Pancreas (tissue), 10 donors: ENCODE measurements around the gene A2M. TPM values are rescaled to one million over a fixed set of nuclear protein-coding genes. Genes with fewer than 3 reads are reported as not detected.

Source experiments
- ATAC-seq, 4 donors: fragments of 200-7000 bp; cut with Tn5 transposase; one replicate each; pipeline versions ENCODE4 v1.8.0 to v1.9.1; 2020; ENCODE audit warnings: mild to moderate bottlenecking in 4 of 4, moderate library complexity in 4 of 4
- DNase-seq, 6 donors: peaks; one replicate each; pipeline ENCODE4 v3.0.0-alpha.2; 2020
- FAIRE-seq: peaks from 2 replicates; lab custom pipeline; 2012; peaks lifted over from hg19 to GRCh38; lab: Jason Lieb, UNC
- H3K27ac ChIP-seq, 4 donors: fragments of 200-600 bp; sonication (generic); 1 replicate in 3 of 4; 2 replicates in 1 of 4; pipeline versions ENCODE4 v1.5.0 to v1.8.0; 2020
- H3K27me3 ChIP-seq, 4 donors: fragments of 200-600 bp; one replicate each; pipeline ENCODE4 v1.8.0; 2021
- H3K36me3 ChIP-seq, 3 donors: fragments of 200-600 bp; sonication (generic) in 1 of 3; one replicate each; pipeline versions ENCODE4 v1.5.0 to v1.8.0; 2020 to 2021
- H3K4me1 ChIP-seq, 3 donors: fragments of 200-600 bp; one replicate each; pipeline ENCODE4 v1.8.0; 2021
- H3K4me3 ChIP-seq, 4 donors: fragments of 200-600 bp; sonication (generic) in 2 of 4; one replicate each; pipeline versions ENCODE4 v1.5.0 to v1.8.0; 2020 to 2021
- H3K9me3 ChIP-seq, 4 donors: fragments of 200-600 bp; one replicate each; pipeline ENCODE4 v1.8.0; 2021
- WGBS, 2 donors: extraction: QIAGEN DNeasy Blood & Tissue Kit; methylation state at CpG; one replicate each; pipeline ENCODE4 v1.1.7; 2013; 5-methylcytosine and 5-hydroxymethylcytosine counted together
- intact Hi-C, 3 donors: fragments of 100-400 bp; cut with DNase I; formaldehyde crosslinking; loops; one replicate each; pipeline versions ENCODE4 v1.11.1 to v1.14.2; 2022
- polyA plus RNA-seq, 2 donors: library from polyadenylated mRNA; stranded (reverse); fragments of 200-250 nt; gene quantifications; one replicate each; pipeline ENCODE4 v1.2.3, GENCODE V29; 2013
- total RNA-seq, 6 donors: library from RNA; stranded (reverse); fragmentation: NEBNext Ultra II Directional in 4 of 6; extraction: Animal tissue kit (Norgen Biotek cat#: 25700) in 4 of 6; gene quantifications; one replicate each; pipeline versions ENCODE4 v1.2.1 to v1.2.4, GENCODE V29; 2021 to 2023
- TF ChIP-seq, protein P1 (sequence below), 4 donors: fragments of 200-600 bp; sonication (generic) in 3 of 4; IDR thresholded peaks; one replicate each; pipeline versions ENCODE4 v1.5.0 to v1.8.0; 2021; ENCODE audit warnings: antibody characterized with exemption in 4 of 4
- donor health status: healthy with polysubstance abuse.
- donor health status: DM: no; HTN: no; CAD: no; lungs with moderate emphysema.
- donor health status: DM: no; HTN: no; CAD: no.
- donor health status: control.
- donor health status: control.
- donor health status: Bipolar disorder and iron deficiency.
- donor health status: DM: yes; HTN: yes; CAD: no.
- donor health status: DM: no; HTN: no; CAD: no.
- donor health status: DM: no; HTN: no; CAD: no.
- donor health status: DM: yes; HTN: yes; CAD: no.

A2M gene
- total and polyA plus RNA-seq, 8 donors, result 22.8 to 275 (median 62.4) TPM

DNA sequence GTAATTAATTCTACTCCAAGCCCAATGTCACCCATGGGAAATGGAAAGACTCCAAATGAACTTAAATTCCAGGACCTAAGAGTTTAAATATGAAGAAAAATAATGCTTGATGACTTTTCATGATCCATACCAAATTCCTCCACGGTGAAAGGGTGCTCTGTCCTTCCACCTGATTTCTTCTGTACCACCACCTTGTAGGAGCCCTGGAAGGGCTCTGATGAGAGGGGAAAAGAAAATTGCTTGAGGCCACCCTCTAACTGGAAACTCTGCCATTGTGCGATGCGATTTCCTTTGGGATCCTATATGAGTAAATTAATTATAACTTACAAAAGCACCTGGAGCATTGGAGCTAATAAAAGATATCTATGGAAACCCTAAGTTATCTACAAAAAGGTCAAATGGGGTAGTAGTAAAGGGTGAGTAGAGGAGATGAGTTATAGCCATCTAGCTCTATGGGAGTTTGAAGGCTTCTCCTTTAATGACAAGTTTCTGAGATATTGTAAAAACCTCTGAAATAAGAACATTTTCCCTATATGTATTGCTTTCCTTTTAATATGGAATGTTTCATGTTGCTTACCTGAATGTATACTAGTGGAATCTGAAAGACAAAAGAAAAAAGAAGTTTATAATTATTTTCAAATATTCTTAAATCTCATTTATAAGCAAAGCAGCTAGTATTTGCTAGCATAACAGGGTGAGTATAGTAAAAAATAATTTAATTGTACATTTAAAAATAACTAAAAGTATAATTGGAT, 5.8 kb downstream of the A2M start:
- Histone ChIP-seq H3K27ac (no peak overlapping the region), H3K36me3 (no peaks in the 10 kb centered on the region), H3K4me1 (no peaks in the 10 kb centered on the region), H3K4me3 (no peak overlapping the region), H3K27me3 (no peaks in the 10 kb centered on the region), H3K9me3 (no peaks in the 10 kb centered on the region)
- no peak for FAIRE-seq
- DNase-seq, result no peak
- whole genome bisulfite sequencing, 2 donors, result 93% methylated on average over 3 of the region's 3 CpGs
- no peak for ATAC-seq
- TF ChIP-seq, protein P1, sequence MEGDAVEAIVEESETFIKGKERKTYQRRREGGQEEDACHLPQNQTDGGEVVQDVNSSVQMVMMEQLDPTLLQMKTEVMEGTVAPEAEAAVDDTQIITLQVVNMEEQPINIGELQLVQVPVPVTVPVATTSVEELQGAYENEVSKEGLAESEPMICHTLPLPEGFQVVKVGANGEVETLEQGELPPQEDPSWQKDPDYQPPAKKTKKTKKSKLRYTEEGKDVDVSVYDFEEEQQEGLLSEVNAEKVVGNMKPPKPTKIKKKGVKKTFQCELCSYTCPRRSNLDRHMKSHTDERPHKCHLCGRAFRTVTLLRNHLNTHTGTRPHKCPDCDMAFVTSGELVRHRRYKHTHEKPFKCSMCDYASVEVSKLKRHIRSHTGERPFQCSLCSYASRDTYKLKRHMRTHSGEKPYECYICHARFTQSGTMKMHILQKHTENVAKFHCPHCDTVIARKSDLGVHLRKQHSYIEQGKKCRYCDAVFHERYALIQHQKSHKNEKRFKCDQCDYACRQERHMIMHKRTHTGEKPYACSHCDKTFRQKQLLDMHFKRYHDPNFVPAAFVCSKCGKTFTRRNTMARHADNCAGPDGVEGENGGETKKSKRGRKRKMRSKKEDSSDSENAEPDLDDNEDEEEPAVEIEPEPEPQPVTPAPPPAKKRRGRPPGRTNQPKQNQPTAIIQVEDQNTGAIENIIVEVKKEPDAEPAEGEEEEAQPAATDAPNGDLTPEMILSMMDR (IDR thresholded peaks at IDR 0.05), result no peak
- intact Hi-C loops, result no loop called here

DNA sequence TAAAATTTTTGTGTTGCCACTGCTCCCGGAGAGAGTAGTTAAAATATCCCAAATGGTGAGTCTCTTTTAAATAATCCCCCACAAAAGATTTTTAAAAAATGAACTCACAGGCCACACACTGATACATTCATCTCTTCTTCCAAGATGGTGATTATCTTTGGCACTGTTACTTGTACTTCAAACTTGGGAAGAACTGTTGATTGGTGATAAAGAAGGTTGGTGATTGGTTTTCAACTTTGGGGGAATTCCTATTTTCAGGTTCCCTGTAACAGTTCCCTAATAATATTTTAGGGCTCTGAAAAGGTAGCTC, 6.6 kb downstream of the A2M start:
- no peaks in the 10 kb centered on the region for H3K4me1 ChIP-seq
- 75 to 91% methylated on average over 1 of the region's 1 CpG for WGBS, 2 donors
- H3K36me3 ChIP-seq, result no peaks in the 10 kb centered on the region
- H3K27me3 ChIP-seq, result no peaks in the 10 kb centered on the region
- TF ChIP-seq, protein P1 (IDR thresholded peaks at IDR 0.05), result no peak
- no peak for ATAC-seq
- H3K4me3 ChIP-seq, result no peak overlapping the region
- H3K27ac ChIP-seq, result no peak overlapping the region
- intact Hi-C loops, result no loop called here
- no peaks in the 10 kb centered on the region for H3K9me3 ChIP-seq
- no peak for DNase-seq
- no peak for FAIRE-seq

DNA sequence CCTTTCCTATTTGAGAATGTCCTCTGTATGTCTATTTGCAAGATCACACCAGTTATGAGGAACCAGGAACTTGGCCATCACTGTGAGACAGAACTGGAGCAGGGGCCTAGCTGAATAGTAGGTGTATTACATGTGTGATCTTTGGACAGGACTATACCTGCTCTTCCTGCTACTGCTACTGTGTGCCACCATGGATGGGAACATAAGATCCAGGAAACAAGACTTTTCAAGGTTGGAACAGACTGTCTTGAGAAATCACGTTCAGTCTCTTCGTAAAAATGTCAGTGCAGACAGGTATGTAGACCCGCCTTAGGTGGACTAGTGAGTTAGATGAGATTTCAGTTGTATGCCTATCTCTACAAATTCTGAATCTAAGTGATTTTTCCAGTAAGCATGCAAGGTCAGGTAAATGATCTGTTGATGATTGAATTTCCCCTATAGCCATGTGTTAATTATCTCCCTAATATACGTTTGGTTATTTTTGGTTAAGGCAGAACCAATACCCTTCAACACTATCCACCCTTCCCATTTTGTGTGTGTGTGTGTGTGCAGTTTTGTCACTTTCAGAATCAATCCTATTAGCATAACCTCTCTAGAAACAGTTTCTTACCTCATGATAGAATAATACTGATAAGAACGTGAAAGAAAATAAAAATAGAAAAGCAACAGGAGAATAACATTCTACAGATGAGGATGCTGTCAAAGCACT, 7.1 kb downstream of the A2M start:
- 73 to 81% methylated on average over 5 of the region's 5 CpGs for WGBS, 2 donors
- ATAC-seq (no peak), FAIRE-seq (no peak), DNase-seq (no peak)
- Histone ChIP-seq H3K4me1 (no peaks in the 10 kb centered on the region), H3K4me3 (no peak overlapping the region), H3K9me3 (no peaks in the 10 kb centered on the region), H3K27me3 (no peaks in the 10 kb centered on the region), H3K36me3 (no peaks in the 10 kb centered on the region), H3K27ac (no peak overlapping the region)
- intact Hi-C loops, result no loop called here
- TF ChIP-seq, protein P1 (IDR thresholded peaks at IDR 0.05), result no peak

DNA sequence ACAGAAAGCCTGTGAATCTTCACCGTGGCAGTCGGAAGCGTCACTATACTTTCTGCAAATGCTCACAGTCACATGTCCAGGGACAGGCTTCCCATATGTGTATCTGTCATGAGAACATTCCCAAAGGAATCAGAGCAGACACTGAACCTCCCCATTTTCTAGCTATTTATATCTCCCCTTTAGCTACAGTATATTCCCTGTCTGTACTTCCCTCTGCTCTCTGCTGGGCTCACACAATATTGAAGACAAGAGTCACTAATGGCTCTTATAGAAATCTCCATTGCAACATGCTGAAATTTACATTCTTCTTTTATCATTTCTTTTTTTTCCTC, 8.2 kb downstream of the A2M start:
- DNase-seq, result no peak
- intact Hi-C loops, result no loop called here
- no peak overlapping the region for H3K27ac ChIP-seq
- no peaks in the 10 kb centered on the region for H3K36me3 ChIP-seq
- no peak for ATAC-seq
- 88 to 95% methylated on average over 3 of the region's 3 CpGs for WGBS, 2 donors
- no peaks in the 10 kb centered on the region for H3K27me3 ChIP-seq
- H3K4me1 ChIP-seq, result no peaks in the 10 kb centered on the region
- FAIRE-seq, result no peak
- no peaks in the 10 kb centered on the region for H3K9me3 ChIP-seq
- TF ChIP-seq, protein P1 (IDR thresholded peaks at IDR 0.05), result no peak
- no peak overlapping the region for H3K4me3 ChIP-seq
